Endodermal cell (in vitro differentiated cells): Measurements from ENCODE around the gene NUP214. TPM values are rescaled to one million over a fixed set of nuclear protein-coding genes. Genes with fewer than 3 reads are reported as not detected.
A peak's percentile ranks its signal among the peaks of the same experiment; 100 is the strongest.

ENCODE experiments used
- DNase-seq: peaks from one replicate; pipeline ENCODE4 v3.0.0-alpha.2; 2017
- H3K27ac ChIP-seq: 2 replicates; pipeline ENCODE4 v1.5.1; 2013; ENCODE audit warnings: mild to moderate bottlenecking, low read depth, low read length, moderate library complexity
- H3K27me3 ChIP-seq: 2 replicates; pipeline ENCODE4 v1.6.1; 2013; ENCODE audit warnings: mild to moderate bottlenecking, low read length, moderate library complexity; ENCODE audit not compliant: insufficient read depth, control insufficient read depth, poor library complexity, severe bottlenecking
- H3K36me3 ChIP-seq: 2 replicates; pipeline ENCODE4 v1.7.0; 2013; ENCODE audit warnings: mild to moderate bottlenecking, low read length, moderate library complexity; ENCODE audit not compliant: control insufficient read depth, insufficient read depth
- H3K4me1 ChIP-seq: one replicate; pipeline ENCODE4 v1.7.0; 2013; ENCODE audit warnings: low read length; ENCODE audit not compliant: control insufficient read depth, insufficient read depth
- H3K4me3 ChIP-seq: 2 replicates; pipeline ENCODE4 v1.5.1; 2013; ENCODE audit warnings: mild to moderate bottlenecking, low read length, moderate library complexity
- H3K9ac ChIP-seq: 2 replicates; pipeline ENCODE4 v1.6.1; 2013; ENCODE audit warnings: mild to moderate bottlenecking, low read length, moderate library complexity; ENCODE audit not compliant: poor library complexity, severe bottlenecking; ENCODE audit errors: extremely low read depth
- H3K9me3 ChIP-seq: 2 replicates; pipeline ENCODE4 v1.6.1; 2013; ENCODE audit warnings: mild to moderate bottlenecking, low read length, moderate library complexity; ENCODE audit not compliant: control insufficient read depth
- H3K27ac Mint-ChIP-seq: 2 replicates; pipeline ENCODE4 v1.8.0; 2020; ENCODE audit warnings: mixed read lengths
- H3K27me3 Mint-ChIP-seq: 2 replicates; pipeline ENCODE4 v1.8.0; 2021; ENCODE audit warnings: mild to moderate bottlenecking, mixed read lengths; ENCODE audit not compliant: insufficient read depth
- H3K36me3 Mint-ChIP-seq: 2 replicates; pipeline ENCODE4 v1.8.0; 2020; ENCODE audit warnings: low read depth, mixed read lengths
- H3K4me1 Mint-ChIP-seq: 2 replicates; pipeline ENCODE4 v1.8.0; 2020; ENCODE audit warnings: mixed read lengths
- H3K4me3 Mint-ChIP-seq: 2 replicates; pipeline ENCODE4 v1.8.0; 2020; ENCODE audit warnings: mild to moderate bottlenecking, moderate library complexity, mixed read lengths
- H3K9me3 Mint-ChIP-seq: 2 replicates; pipeline ENCODE4 v1.8.0; 2020; ENCODE audit warnings: mild to moderate bottlenecking, mixed read lengths
- CTCF ChIP-seq: fragments of 200-600 bp; sonication (generic); conservative IDR thresholded peaks from 2 replicates; pipeline ENCODE4 v1.5.0; 2021; ENCODE audit warnings: antibody characterized with exemption, mild to moderate bottlenecking
- WGBS, 2 experiments: methylation state at CpG; one replicate each; pipeline versions ENCODE4 v1.1.5 to v1.1.7; 2013; ENCODE audit warnings: missing lambda C conversion rate in 2 of 2, mixed read lengths in 1 of 2; ENCODE audit not compliant: insufficient coverage in 1 of 2, insufficient read length in 1 of 2; 5-methylcytosine and 5-hydroxymethylcytosine counted together
- total RNA-seq, 2 donors: library from RNA; stranded (reverse); fragmentation: NEBNext Ultra II Directional in 1 of 2; extraction: Animal tissue kit (Norgen Biotek cat#: 25700) in 1 of 2; gene quantifications; 2 replicates in 1 of 2; 3 replicates in 1 of 2; pipeline ENCODE4 v1.2.1, GENCODE V29; 2021

The NUP214 gene
- total RNA-seq, 2 donors from 2014 or later = 56.7 to 59.9 TPM

- no peak for DNase-seq
- H3K27ac Mint-ChIP-seq = peak overlapping the region; percentile 65
- H3K36me3 Mint-ChIP-seq = peaks cover 4% of the 10 kb centered on the region
- peaks cover 16% of the 10 kb centered on the region for H3K27me3 Mint-ChIP-seq
- no peaks in the 10 kb centered on the region for H3K27me3 ChIP-seq
- H3K4me1 ChIP-seq = peaks cover 20% of the 10 kb centered on the region
- WGBS, 2 experiments = 26 to 69% methylated on average over 4 to 17 of the region's 19 CpGs
- H3K9me3 Mint-ChIP-seq = no peaks in the 10 kb centered on the region
- peak overlapping the region; percentile 79 for H3K9ac ChIP-seq
- H3K4me1 Mint-ChIP-seq = peaks cover 20% of the 10 kb centered on the region
- TF ChIP-seq CTCF = no peak
- H3K9me3 ChIP-seq = no peaks in the 10 kb centered on the region
- H3K4me3 ChIP-seq = peak overlapping the region; percentile 85
- H3K27ac ChIP-seq = no peak overlapping the region
- H3K4me3 Mint-ChIP-seq = peak overlapping the region; percentile 75
- H3K36me3 ChIP-seq = no peaks in the 10 kb centered on the region
Measured at GRCh38 chr9:131097126-131097947, 28.0 kb upstream of the NUP214 start.

- no peaks in the 10 kb centered on the region for H3K36me3 ChIP-seq
- WGBS, 2 experiments = 90 to 97% methylated on average over 5 to 8 of the region's 8 CpGs
- H3K36me3 Mint-ChIP-seq = peaks cover 4% of the 10 kb centered on the region
- H3K4me3 Mint-ChIP-seq = peak overlapping the region; percentile 75
- H3K4me3 ChIP-seq = peak overlapping the region; percentile 85
- H3K4me1 ChIP-seq = peaks cover 20% of the 10 kb centered on the region
- no peak overlapping the region for H3K27ac ChIP-seq
- no peaks in the 10 kb centered on the region for H3K9me3 ChIP-seq
- TF ChIP-seq CTCF = no peak
- no peak for DNase-seq
- no peaks in the 10 kb centered on the region for H3K9me3 Mint-ChIP-seq
- no peak overlapping the region for H3K27ac Mint-ChIP-seq
- peaks cover 20% of the 10 kb centered on the region for H3K4me1 Mint-ChIP-seq
- H3K27me3 Mint-ChIP-seq = peaks cover 16% of the 10 kb centered on the region
- H3K27me3 ChIP-seq = no peaks in the 10 kb centered on the region
- H3K9ac ChIP-seq = no peak overlapping the region
Measured at GRCh38 chr9:131097948-131098278, 27.5 kb upstream of the NUP214 start.

GRCh38 chr9:131098391-131099101 is 26.8 kb upstream of the NUP214 start:
- Histone ChIP-seq H3K36me3 (no peaks in the 10 kb centered on the region), H3K27me3 (no peaks in the 10 kb centered on the region), H3K9me3 (no peaks in the 10 kb centered on the region), H3K4me1 (peaks cover 20% of the 10 kb centered on the region), H3K27ac (no peak overlapping the region), H3K9ac (peak overlapping the region; percentile 23), H3K4me3 (no peak overlapping the region)
- H3K27me3 Mint-ChIP-seq = peaks cover 16% of the 10 kb centered on the region
- no peak for DNase-seq
- H3K36me3 Mint-ChIP-seq = peaks cover 4% of the 10 kb centered on the region
- H3K4me3 Mint-ChIP-seq = peak overlapping the region; percentile 10
- peaks cover 20% of the 10 kb centered on the region for H3K4me1 Mint-ChIP-seq
- no peak for TF ChIP-seq CTCF
- H3K27ac Mint-ChIP-seq = peak overlapping the region; percentile 87
- 80 to 85% methylated on average over 5 to 13 of the region's 13 CpGs for WGBS, 2 experiments
- no peaks in the 10 kb centered on the region for H3K9me3 Mint-ChIP-seq
